CD14-positive monocyte (primary cell): Measurements from ENCODE around the gene WNT7B. TPM values are rescaled to one million over a fixed set of nuclear protein-coding genes. Genes with fewer than 3 reads are reported as not detected.

Experiments used
- DNase-seq, 3 donors: peaks; one replicate each; pipeline ENCODE4 v3.0.0-alpha.2; 2011 to 2022
- H2AFZ ChIP-seq: 2 replicates; pipeline ENCODE4 v1.6.0; 2012; ENCODE audit warnings: mild to moderate bottlenecking, low read depth, low read length, inconsistent platforms; ENCODE audit not compliant: insufficient read depth, poor library complexity, severe bottlenecking
- H3K27ac ChIP-seq, 2 donors: 1 replicate in 1 of 2; 2 replicates in 1 of 2; pipeline ENCODE4 v1.5.1; 2012 to 2013; ENCODE audit warnings: low read length in 2 of 2, control low read depth in 1 of 2, inconsistent platforms in 1 of 2, low read depth in 1 of 2, mild to moderate bottlenecking in 1 of 2
- H3K27me3 ChIP-seq, 2 donors: one replicate each; pipeline versions ENCODE4 v1.6.0 to v1.6.1; 2011 to 2013; ENCODE audit warnings: low read length in 2 of 2; ENCODE audit not compliant: control insufficient read depth in 2 of 2, insufficient read depth in 2 of 2
- H3K36me3 ChIP-seq, 2 donors: replicated peaks in 1 of 2; 1 replicate in 1 of 2; 2 replicates in 1 of 2; pipeline versions ENCODE4 v1.5.1 to v1.6.1; 2012 to 2013; ENCODE audit warnings: low read length in 2 of 2, control low read depth in 1 of 2, inconsistent platforms in 1 of 2, mild to moderate bottlenecking in 1 of 2; ENCODE audit not compliant: insufficient read depth in 2 of 2, control insufficient read depth in 1 of 2
- H3K4me1 ChIP-seq, 2 donors: 1 replicate in 1 of 2; 2 replicates in 1 of 2; pipeline versions ENCODE4 v1.5.1 to v1.6.1; 2012 to 2013; ENCODE audit warnings: low read length in 2 of 2, control low read depth in 1 of 2, inconsistent platforms in 1 of 2, mild to moderate bottlenecking in 1 of 2, moderate library complexity in 1 of 2; ENCODE audit not compliant: insufficient read depth in 2 of 2, control insufficient read depth in 1 of 2
- H3K4me2 ChIP-seq: replicated peaks from 2 replicates; pipeline ENCODE3; 2012; ENCODE audit warnings: low read length, moderate library complexity, mild to moderate bottlenecking; ENCODE audit not compliant: poor library complexity, severe bottlenecking; ENCODE audit errors: extremely low read depth
- H3K4me3 ChIP-seq, 3 experiments: fragments of 200-600 bp in 1 of 3; sonication (generic) in 1 of 3; replicated peaks in 1 of 3; 1 replicate in 2 of 3; 2 replicates in 1 of 3; pipeline ENCODE4 v1.5.1; 2011 to 2013; ENCODE audit warnings: low read length in 3 of 3, mild to moderate bottlenecking in 3 of 3, control low read depth in 2 of 3, low read depth in 2 of 3, inconsistent platforms in 1 of 3, moderate library complexity in 1 of 3
- H3K79me2 ChIP-seq: 2 replicates; pipeline ENCODE4 v1.6.0; 2012; ENCODE audit warnings: mild to moderate bottlenecking, control low read depth, inconsistent platforms, low read length, moderate library complexity; ENCODE audit not compliant: insufficient read depth
- H3K9ac ChIP-seq: 2 replicates; pipeline ENCODE4 v1.6.0; 2017; ENCODE audit warnings: low read length, mild to moderate bottlenecking; ENCODE audit not compliant: insufficient read depth, poor library complexity, severe bottlenecking
- H3K9me3 ChIP-seq, 2 donors: replicated peaks in 1 of 2; 1 replicate in 1 of 2; 2 replicates in 1 of 2; pipeline versions ENCODE4 v1.5.1 to v1.6.1; 2012 to 2013; ENCODE audit warnings: low read length in 2 of 2, control low read depth in 1 of 2; ENCODE audit not compliant: control insufficient read depth in 1 of 2, insufficient read depth in 1 of 2
- H4K20me1 ChIP-seq: 2 replicates; pipeline ENCODE4 v1.6.0; 2012; ENCODE audit warnings: mild to moderate bottlenecking, low read length, control low read depth, moderate library complexity; ENCODE audit not compliant: insufficient read depth
- H3K27ac Mint-ChIP-seq, 7 donors: one replicate each; pipeline ENCODE4 v1.8.0; 2020; ENCODE audit warnings: mild to moderate bottlenecking in 7 of 7, mixed read lengths in 7 of 7, moderate library complexity in 6 of 7, inconsistent platforms in 2 of 7
- H3K27me3 Mint-ChIP-seq, 3 donors: one replicate each; pipeline ENCODE4 v1.8.0; 2021 to 2022; ENCODE audit warnings: low read depth in 3 of 3, mild to moderate bottlenecking in 3 of 3, mixed read lengths in 3 of 3, moderate library complexity in 3 of 3, inconsistent platforms in 1 of 3
- H3K36me3 Mint-ChIP-seq, 2 donors: one replicate each; pipeline ENCODE4 v1.8.0; 2020; ENCODE audit warnings: mixed read lengths in 2 of 2, inconsistent platforms in 1 of 2, mild to moderate bottlenecking in 1 of 2
- H3K4me1 Mint-ChIP-seq: one replicate; pipeline ENCODE4 v1.8.0; 2020; ENCODE audit warnings: mild to moderate bottlenecking, mixed read lengths
- H3K4me3 Mint-ChIP-seq, 2 donors: one replicate each; pipeline ENCODE4 v1.8.0; 2020; ENCODE audit warnings: mild to moderate bottlenecking in 2 of 2, mixed read lengths in 2 of 2, moderate library complexity in 1 of 2
- H3K9me3 Mint-ChIP-seq, 7 donors: one replicate each; pipeline ENCODE4 v1.8.0; 2020 to 2022; ENCODE audit warnings: mixed read lengths in 7 of 7, mild to moderate bottlenecking in 6 of 7, moderate library complexity in 6 of 7, inconsistent platforms in 2 of 7
- CTCF ChIP-seq: fragments of 200-600 bp; IDR thresholded peaks from one replicate; pipeline ENCODE4 v1.8.0; 2022; ENCODE audit warnings: antibody characterized with exemption, mild to moderate bottlenecking
- WGBS: methylation state at CpG from one replicate; pipeline ENCODE4 v1.1.5; 2013; ENCODE audit warnings: missing lambda C conversion rate; ENCODE audit not compliant: insufficient coverage; 5-methylcytosine and 5-hydroxymethylcytosine counted together
- intact Hi-C, 2 donors: fragments of 100-400 bp; cut with micrococcal nuclease; formaldehyde crosslinking; loops; one replicate each; pipeline versions ENCODE4 v1.15.0 to v1.15.1; 2023
- polyA plus RNA-seq, 3 donors: library from polyadenylated mRNA; depleted of rRNA in 1 of 3; unstranded in 2 of 3; stranded (reverse) in 1 of 3; fragments of 300-500 nt in 2 of 3; fragments of >200 nt in 1 of 3; fragmentation: Illumina TruSeq in 2 of 3; gene quantifications; 1 replicate in 2 of 3; 2 replicates in 1 of 3; pipeline ENCODE4 v1.2.3, GENCODE V29; 2012 to 2021

The WNT7B gene
- polyA plus RNA-seq, 3 donors = not detected

GRCh38 chr22:45978275-45978713, 1.3 kb upstream of the WNT7B start:
- Mint-ChIP-seq H3K4me1 (peaks cover 15% of the 10 kb centered on the region), H3K27me3 (peaks cover 35 to 43% (median 41%) of the 10 kb centered on the region in 3 donors), H3K36me3 (no peaks in the 10 kb centered on the region), H3K27ac (no peak overlapping the region), H3K4me3 (peak overlapping the region; percentile 16 to 85), H3K9me3 (peaks cover 0 to 16% (median 5%) of the 10 kb centered on the region in 7 donors)
- peaks cover 0 to 22% of the 10 kb centered on the region in 2 donors for H3K9me3 ChIP-seq
- peaks cover 33 to 46% of the 10 kb centered on the region in 2 donors for H3K27me3 ChIP-seq
- H4K20me1 ChIP-seq = no peaks in the 10 kb centered on the region
- peak overlapping the region in 1 of 3 experiments; percentile 75 for H3K4me3 ChIP-seq
- peaks cover 12 to 15% of the 10 kb centered on the region in 2 donors for H3K4me1 ChIP-seq
- H3K9ac ChIP-seq = peak overlapping the region; percentile 55
- H3K4me2 ChIP-seq = peak overlapping the region; percentile 90
- no peak for TF ChIP-seq CTCF
- H3K79me2 ChIP-seq = no peaks in the 10 kb centered on the region
- DNase-seq = no peak
- intact Hi-C loops = no loop called here
- WGBS = 5% methylated on average over 24 of the region's 26 CpGs
- peak overlapping the region; percentile 89 for H2AFZ ChIP-seq
- H3K36me3 ChIP-seq = no peaks in the 10 kb centered on the region
- no peak overlapping the region for H3K27ac ChIP-seq

- WGBS = 5% methylated on average over 29 of the region's 29 CpGs
- no peak overlapping the region for H2AFZ ChIP-seq
- H3K27me3 Mint-ChIP-seq = peaks cover 41 to 49% (median 47%) of the 10 kb centered on the region in 3 donors
- no peak for TF ChIP-seq CTCF
- H3K4me2 ChIP-seq = no peak overlapping the region
- H3K4me3 Mint-ChIP-seq = peak overlapping the region; percentile 16 to 85
- H3K79me2 ChIP-seq = no peaks in the 10 kb centered on the region
- H3K9me3 Mint-ChIP-seq = peaks cover 0 to 16% (median 5%) of the 10 kb centered on the region in 7 donors
- H3K9ac ChIP-seq = no peak overlapping the region
- H3K4me1 ChIP-seq = peaks cover 12 to 15% of the 10 kb centered on the region in 2 donors
- intact Hi-C loops = no loop called here
- peaks cover 15% of the 10 kb centered on the region for H3K4me1 Mint-ChIP-seq
- no peak overlapping the region for H3K4me3 ChIP-seq
- DNase-seq = no peak
- peaks cover 0 to 28% of the 10 kb centered on the region in 2 donors for H3K9me3 ChIP-seq
- no peak overlapping the region for H3K27ac Mint-ChIP-seq
- no peaks in the 10 kb centered on the region for H3K36me3 Mint-ChIP-seq
- H4K20me1 ChIP-seq = no peaks in the 10 kb centered on the region
- no peak overlapping the region for H3K27ac ChIP-seq
- H3K36me3 ChIP-seq = no peaks in the 10 kb centered on the region
- H3K27me3 ChIP-seq = peaks cover 37 to 51% of the 10 kb centered on the region in 2 donors
Observed at GRCh38 chr22:45977551-45978274, 751 bp upstream of the WNT7B start.
